Muscle of back (tissue), 10 donors: ENCODE measurements around the gene PDPR. TPM values are rescaled to one million over a fixed set of nuclear protein-coding genes. Genes with fewer than 3 reads are reported as not detected.

ENCODE experiments used
- polyA plus RNA-seq, 10 donors: library from polyadenylated mRNA; unstranded; fragments of 120-200 nt; gene quantifications; one replicate each; pipeline ENCODE4 v1.2.1, GENCODE V29; 2013; ENCODE audit not compliant: insufficient read length in 10 of 10

Gene PDPR
- polyA plus RNA-seq, 10 donors, result 11.9 to 30.1 (median 21.8) TPM

Other genes with a start within 250 kb of the PDPR start
- 1 to 10 TPM in 2 of 10 donors, under 1 TPM in 8; 0.26 to 1.3 (median 0.71) TPM for gene CLEC18A, start 163.0 kb upstream of the PDPR start, polyA plus RNA-seq
- under 1 TPM in 8 of 10 donors, not detected in 2; 0.13 to 0.85 (median 0.37) TPM for gene CLEC18C, start 59.5 kb downstream of the PDPR start, polyA plus RNA-seq
- 10 to 100 TPM; 10.7 to 15.7 (median 11.9) TPM for gene EXOSC6, start 137.6 kb downstream of the PDPR start, polyA plus RNA-seq
- 10 to 100 TPM; 53.2 to 65.5 (median 60.2) TPM for gene AARS1, start 175.2 kb downstream of the PDPR start, polyA plus RNA-seq
- gene DDX19B, start 184.9 kb downstream of the PDPR start, polyA plus RNA-seq, result 10 to 100 TPM; 17.6 to 23.8 (median 22.0) TPM
- gene DDX19A, start 232.6 kb downstream of the PDPR start, polyA plus RNA-seq, result 10 to 100 TPM; 27.4 to 42.0 (median 38.5) TPM